HFFc6 (cell line): ENCODE data around the gene SOS1. TPM values are rescaled to one million over a fixed set of nuclear protein-coding genes. Genes with fewer than 3 reads are reported as not detected.

ENCODE experiments used
- DNase-seq: peaks from one replicate; pipeline ENCODE4 v3.0.0-alpha.2; 2018
- H3K27ac Mint-ChIP-seq: 2 replicates; pipeline ENCODE4 v1.8.0; 2020; ENCODE audit warnings: mild to moderate bottlenecking, mixed read lengths
- H3K27me3 Mint-ChIP-seq: 2 replicates; pipeline ENCODE4 v1.8.0; 2021; ENCODE audit warnings: mild to moderate bottlenecking, moderate library complexity, mixed read lengths; ENCODE audit not compliant: insufficient read depth
- H3K36me3 Mint-ChIP-seq: 2 replicates; pipeline ENCODE4 v1.8.0; 2021; ENCODE audit warnings: low read depth, mixed read lengths
- H3K4me1 Mint-ChIP-seq: 2 replicates; pipeline ENCODE4 v1.8.0; 2020; ENCODE audit warnings: low read depth, mixed read lengths
- H3K4me3 Mint-ChIP-seq: 2 replicates; pipeline ENCODE4 v1.8.0; 2020; ENCODE audit warnings: mild to moderate bottlenecking, moderate library complexity, mixed read lengths
- H3K9me3 Mint-ChIP-seq: 2 replicates; pipeline ENCODE4 v1.8.0; 2020; ENCODE audit warnings: mild to moderate bottlenecking, mixed read lengths
- CTCF ChIP-seq: fragments of 200-600 bp; sonication (generic); IDR thresholded peaks from 2 replicates; pipeline ENCODE4 v1.5.0; 2021; ENCODE audit warnings: antibody characterized with exemption, mild to moderate bottlenecking
- long read RNA-seq: library from polyadenylated mRNA; unstranded; transcript quantifications from one replicate; pipeline ENCODE4 v2.0.0, GENCODE V29; 2019
- total RNA-seq, 6 experiments: library from RNA; stranded (reverse); fragmentation: NEBNext Ultra II Directional; extraction: Animal tissue kit (Norgen Biotek cat#: 25700); gene quantifications; 2 replicates in 1 of 6; 3 replicates in 5 of 6; pipeline ENCODE4 v1.2.3, GENCODE V29; 2021

SOS1 gene
- total RNA-seq, result 10 to 100 TPM; 20.9 to 31.4 (median 24.6) TPM
- long read RNA-seq, full-length matches to known transcripts, result 1 of 13 reads
- long read RNA-seq, partial matches to known transcripts, result 9 of 13 reads
- long read RNA-seq, other reads (novel, unspliced or antisense), result 3 of 13 reads

- TF ChIP-seq CTCF, result no peak
- Mint-ChIP-seq H3K9me3 (no peaks in the 10 kb centered on the region), H3K4me1 (peaks cover 49% of the 10 kb centered on the region), H3K27ac (peak within 1 kb of the TSS; percentile 91), H3K4me3 (peak within 1 kb of the TSS; percentile 94), H3K36me3 (peaks cover 6% of the 10 kb centered on the region), H3K27me3 (no peaks in the 10 kb centered on the region)
- DNase-seq, result peak; percentile 96
These were observed at the start of gene SOS1 for GRCh38 chr2:39120771-39121522. TSS of gene SOS1 (minus strand) at chr2:39121051. CDS start at chr2:39120422, 629 bp downstream.

GRCh38 chr2:39164089-39164488 lies 43.2 kb upstream of the SOS1 start:
- no peak overlapping the region for H3K4me3 Mint-ChIP-seq
- H3K27me3 Mint-ChIP-seq, result no peaks in the 10 kb centered on the region; the same call in 1 of the 2 replicates
- no peak for DNase-seq
- no peak for TF ChIP-seq CTCF
- H3K27ac Mint-ChIP-seq, result no peak overlapping the region
- H3K9me3 Mint-ChIP-seq, result no peaks in the 10 kb centered on the region
- H3K36me3 Mint-ChIP-seq, result no peaks in the 10 kb centered on the region
- no peaks in the 10 kb centered on the region for H3K4me1 Mint-ChIP-seq

- no peaks in the 10 kb centered on the region for H3K9me3 Mint-ChIP-seq
- no peak overlapping the region for H3K4me3 Mint-ChIP-seq
- H3K36me3 Mint-ChIP-seq, result no peaks in the 10 kb centered on the region
- H3K27me3 Mint-ChIP-seq, result no peaks in the 10 kb centered on the region; the same call in 1 of the 2 replicates
- no peak overlapping the region for H3K27ac Mint-ChIP-seq
- no peak for TF ChIP-seq CTCF
- no peak for DNase-seq
- no peaks in the 10 kb centered on the region for H3K4me1 Mint-ChIP-seq
These were observed 40.1 kb upstream of the SOS1 start for GRCh38 chr2:39160982-39161381.

- Mint-ChIP-seq H3K36me3 (no peaks in the 10 kb centered on the region), H3K27me3 (no peaks in the 10 kb centered on the region; the same call in 1 of the 2 replicates), H3K27ac (no peak overlapping the region), H3K9me3 (no peaks in the 10 kb centered on the region), H3K4me1 (no peaks in the 10 kb centered on the region), H3K4me3 (no peak overlapping the region)
- DNase-seq, result no peak
- TF ChIP-seq CTCF, result no peak
These were observed 38.4 kb upstream of the SOS1 start for GRCh38 chr2:39159283-39159682.

- TF ChIP-seq CTCF, result no peak
- H3K9me3 Mint-ChIP-seq, result no peaks in the 10 kb centered on the region
- DNase-seq, result peak; percentile 0
- H3K36me3 Mint-ChIP-seq, result no peaks in the 10 kb centered on the region
- no peaks in the 10 kb centered on the region for H3K27me3 Mint-ChIP-seq
- no peak overlapping the region for H3K4me3 Mint-ChIP-seq
- 0 out of 2 replicates have a peak, but pooled peaks cover under 1% of the 10 kb centered on the region for H3K4me1 Mint-ChIP-seq
- H3K27ac Mint-ChIP-seq, result no peak overlapping the region
These were observed 37.5 kb upstream of the SOS1 start for GRCh38 chr2:39158351-39158750.
